Lower leg skin (tissue), 3 donors: ENCODE measurements around the gene TXNRD2.
"Not testable (repeated sequence)": the region's sequence is repeated elsewhere in the genome, so short reads cannot be mapped to it uniquely, and the experiment has no call there.

Source experiments
- CTCF ChIP-seq, 3 donors: fragments of 450-650 bp; IDR thresholded peaks; one replicate each; pipeline ENCODE4 v1.5.1; 2016; ENCODE audit warnings: antibody characterized with exemption in 3 of 3, mild to moderate bottlenecking in 3 of 3, moderate library complexity in 2 of 3
- POLR2A ChIP-seq, 2 donors: fragments of 450-650 bp; IDR thresholded peaks; one replicate each; pipeline ENCODE4 v1.6.1; 2016 to 2017; ENCODE audit warnings: antibody characterized with exemption in 2 of 2, mild to moderate bottlenecking in 1 of 2, moderate library complexity in 1 of 2

GRCh38 chr22:19907902-19908301, 33.7 kb downstream of the TXNRD2 start:
- TF ChIP-seq CTCF, POLR2A (IDR thresholded peaks at IDR 0.05): not testable (repeated sequence)
